ENCODE data around the gene SORCS2.

- TF ChIP-seq POLR2AphosphoS5 (IDR thresholded peaks at IDR 0.05; ENCODE audit: low read depth, low read length) = no peak
- no peak for TF ChIP-seq REST (IDR thresholded peaks at IDR 0.05; ENCODE audit: insufficient read depth in 1 of 2, low read depth in 2 of 2, low read length in 2 of 2)
- no peak for TF ChIP-seq TAF1 (IDR thresholded peaks at IDR 0.05; ENCODE audit: borderline replicate concordance, insufficient read depth, low read length)
- no peak for TF ChIP-seq SIN3A (IDR thresholded peaks at IDR 0.05; ENCODE audit: borderline replicate concordance, insufficient read depth, low read length)
Observed at GRCh38 chr4:7777871-7778509, 585.7 kb downstream of the SORCS2 start.

All from PFSK-1 (cell line).